GM21360 (cell line): ENCODE data around the gene ASPHD2.
"Not testable (repeated sequence)": the region's sequence is repeated elsewhere in the genome, so short reads cannot be mapped to it uniquely, and the experiment has no call there.

Experiments
- ATAC-seq: cut with Tn5 transposase; IDR thresholded peaks from one replicate; pipeline ENCODE4 v1.9.1; 2021; ENCODE audit warnings: mild to moderate bottlenecking, moderate library complexity; ENCODE audit not compliant: unreplicated experiment

Gene ASPHD2

DNA sequence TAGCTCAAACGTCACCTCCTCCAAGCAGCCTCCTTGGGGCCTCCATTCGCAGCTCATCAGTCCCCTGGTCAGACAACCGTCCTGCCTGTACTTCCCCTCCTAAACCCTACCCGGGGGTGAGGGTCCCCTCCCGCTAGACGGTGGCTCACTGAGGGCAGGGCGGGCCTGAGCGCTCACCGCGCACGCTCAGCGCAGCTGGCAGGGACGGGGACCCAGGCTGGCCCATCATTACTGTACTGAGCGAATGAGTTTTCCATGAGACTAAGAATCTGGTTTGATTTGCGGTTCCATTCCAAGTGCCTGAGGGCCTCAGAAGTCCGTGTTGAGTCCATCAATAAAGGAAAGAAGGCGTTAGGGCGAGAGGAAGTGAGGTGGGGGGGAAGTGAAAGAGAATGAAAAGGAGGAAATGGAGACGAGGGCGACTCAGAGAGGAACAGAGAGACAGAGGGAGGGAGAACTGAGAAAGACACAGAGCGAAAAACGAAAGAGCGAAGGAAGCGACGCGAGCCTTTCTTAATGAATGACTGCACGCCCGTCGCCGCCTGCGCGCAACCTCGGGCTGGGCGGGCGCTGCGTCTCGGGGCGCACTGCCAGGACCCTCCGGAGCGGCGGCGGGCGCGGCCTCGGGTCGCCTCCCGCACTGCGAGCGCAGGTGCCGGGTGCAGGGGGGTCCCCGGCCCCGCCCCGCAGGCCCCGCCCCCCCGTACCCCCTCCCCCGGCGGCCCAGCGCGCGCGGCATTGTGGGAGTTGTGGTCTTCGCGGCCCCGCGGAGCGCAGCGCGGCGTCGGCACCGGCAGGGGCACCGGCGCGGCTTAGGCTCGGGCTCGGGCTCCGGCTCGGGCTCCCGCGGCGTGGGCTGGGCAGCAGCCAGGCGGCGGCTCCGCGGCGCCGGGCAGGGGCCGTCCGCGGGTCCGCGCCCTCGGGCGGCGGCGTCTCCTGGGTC is at the start of gene ASPHD2:
ASPHD2 (plus strand) TSS at position 746 of the 943 bp plus-strand sequence. CDS start 4,356 bp downstream, outside the sequence.
- ATAC-seq, result peak; percentile 54

DNA sequence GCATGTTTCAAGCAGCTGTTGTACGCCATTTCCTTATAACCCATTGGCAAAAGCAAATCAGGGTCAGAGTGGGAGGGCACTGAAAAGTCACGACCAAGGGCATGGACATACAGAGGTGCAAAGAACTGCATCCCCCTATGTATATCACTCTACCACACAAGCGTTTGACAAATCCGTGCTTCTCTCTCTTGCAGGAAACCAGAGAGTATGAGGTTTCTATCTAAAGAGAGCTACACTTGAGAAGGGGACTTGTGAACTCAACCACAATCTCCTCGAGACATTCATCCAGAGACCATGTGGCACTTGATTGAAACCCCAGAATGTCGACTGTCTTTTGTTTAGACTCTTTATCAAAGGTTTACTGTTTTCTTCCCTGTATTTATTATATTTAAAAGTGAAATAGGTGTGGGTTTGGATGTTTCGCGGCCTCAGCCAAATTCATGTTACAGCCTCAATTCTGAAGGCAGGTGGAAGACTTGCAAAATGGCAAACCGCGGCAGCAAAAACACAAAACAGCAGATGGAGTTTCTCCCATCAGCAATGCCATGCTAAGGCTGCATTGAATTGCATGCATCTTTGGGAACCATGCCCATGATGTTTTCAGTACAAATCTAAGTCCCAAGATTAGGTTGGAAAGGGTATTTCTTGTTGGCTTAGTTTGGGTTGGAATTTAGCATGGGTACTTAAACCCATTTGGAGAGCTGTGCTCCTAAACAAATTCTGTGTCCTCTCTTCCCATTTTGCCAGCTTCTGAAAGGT is 48.8 kb upstream of the ASPHD2 start:
- no peak for ATAC-seq

- no peak for ATAC-seq
Measured at GRCh38 chr22:26382782-26383181, 46.3 kb upstream of the ASPHD2 start.

DNA sequence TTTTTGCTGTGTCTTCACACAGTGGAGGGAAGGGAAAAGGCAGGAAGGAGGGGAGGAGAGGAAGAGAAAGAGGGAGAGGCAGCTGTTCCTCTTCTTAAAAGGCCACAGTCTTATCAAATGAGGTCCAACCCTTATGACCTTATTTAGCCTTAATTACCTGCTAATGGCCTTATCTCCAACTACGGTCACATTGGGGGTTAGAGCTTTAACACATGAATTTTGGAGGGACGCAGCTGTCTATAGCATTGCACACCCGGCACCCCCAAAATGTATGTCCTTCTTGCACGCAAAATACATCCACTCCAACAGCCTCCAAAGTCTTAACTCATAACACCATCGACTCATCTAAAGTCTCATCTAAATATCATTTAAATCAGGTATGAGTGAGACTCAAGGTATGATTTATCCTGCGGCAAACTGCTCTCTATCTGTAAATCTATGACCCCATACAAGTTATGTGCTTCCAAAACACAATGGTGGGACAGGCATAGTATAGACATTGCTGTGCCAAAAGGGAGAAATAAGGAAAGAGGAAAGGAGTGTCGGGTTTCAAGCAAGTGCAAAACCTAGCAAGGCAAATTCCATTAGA is 45.0 kb upstream of the ASPHD2 start:
- ATAC-seq, result no peak

GRCh38 chr22:26385164-26385563 is 43.9 kb upstream of the ASPHD2 start:
- ATAC-seq, result no peak

DNA sequence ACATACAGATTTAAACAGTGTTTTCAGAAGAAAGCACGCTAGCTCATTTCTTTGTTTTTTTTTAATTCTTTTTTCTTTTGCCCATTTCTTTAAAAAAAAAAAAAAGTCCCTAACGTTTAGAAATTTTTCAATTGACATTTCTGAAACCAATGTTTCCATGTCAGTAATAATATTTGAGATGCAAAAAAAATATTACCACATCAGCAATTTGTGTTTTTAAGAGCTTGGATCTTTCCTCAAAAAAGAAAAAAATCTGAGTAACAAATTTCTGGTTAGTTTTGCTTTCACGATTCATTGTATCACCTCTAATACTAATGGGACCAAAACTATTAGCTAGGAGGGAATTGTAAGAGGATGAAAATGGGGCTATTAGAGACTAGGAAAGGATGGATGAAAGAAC is 39.9 kb upstream of the ASPHD2 start:
- no peak for ATAC-seq

DNA sequence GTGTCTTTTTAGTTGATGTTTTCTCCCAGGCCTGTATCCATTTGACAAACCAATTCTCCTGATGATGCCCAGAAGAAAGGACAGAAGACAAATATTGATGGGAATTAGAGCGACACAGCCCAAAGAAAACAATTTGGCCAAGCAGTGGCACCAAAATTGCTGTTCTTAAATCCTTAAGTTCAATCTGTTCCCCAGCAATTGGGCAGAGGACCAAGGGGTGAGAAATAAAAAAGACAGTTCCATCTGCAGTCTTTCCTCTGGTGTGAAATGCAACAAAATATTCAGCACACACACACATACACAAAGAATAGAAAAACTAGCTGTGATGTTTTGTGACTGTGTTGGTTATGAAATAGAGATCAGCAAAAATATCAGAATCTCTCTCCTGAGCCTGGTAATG is 38.0 kb upstream of the ASPHD2 start:
- ATAC-seq, result no peak

DNA sequence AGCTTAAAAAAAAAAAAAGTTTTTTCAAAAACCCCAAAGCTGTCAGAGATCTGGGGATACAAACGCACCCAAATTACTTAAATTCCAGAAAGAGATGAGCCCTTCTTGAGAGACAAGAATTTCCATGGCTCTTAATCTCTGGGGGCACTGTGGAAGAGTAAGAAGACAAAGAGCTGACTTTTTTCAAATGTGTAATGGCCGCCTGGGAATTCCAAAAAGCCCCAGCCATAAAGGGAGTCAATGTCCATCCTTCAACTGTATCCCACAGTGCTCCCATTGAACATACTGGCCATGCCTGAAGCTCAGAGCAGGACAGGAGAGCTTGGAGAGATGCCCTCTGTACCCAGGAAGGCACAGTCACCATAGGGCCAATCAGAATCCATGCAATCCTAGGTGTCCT is 37.4 kb upstream of the ASPHD2 start:
- ATAC-seq, result no peak

GRCh38 chr22:26393929-26394328 is 35.1 kb upstream of the ASPHD2 start:
- no peak for ATAC-seq

DNA sequence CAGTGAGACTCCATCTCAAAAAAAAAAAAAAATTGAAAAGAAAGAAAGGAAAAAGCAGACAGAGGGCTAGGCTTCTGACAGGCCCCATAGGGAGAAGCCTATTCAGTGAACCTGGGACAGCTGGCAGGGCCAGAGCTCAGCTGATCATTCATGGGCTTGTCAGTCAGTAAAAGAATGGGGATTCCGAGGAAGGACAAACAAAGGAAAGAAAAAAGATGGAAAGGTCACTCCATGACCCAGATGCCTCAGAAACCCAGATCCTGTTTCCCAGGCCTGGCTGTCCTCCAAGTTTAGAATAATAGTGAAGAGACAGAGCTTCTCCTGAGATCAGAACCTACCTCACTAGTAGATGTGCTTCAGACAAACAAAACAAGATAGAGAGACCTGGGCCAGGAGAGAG is 34.3 kb upstream of the ASPHD2 start:
- no peak for ATAC-seq

DNA sequence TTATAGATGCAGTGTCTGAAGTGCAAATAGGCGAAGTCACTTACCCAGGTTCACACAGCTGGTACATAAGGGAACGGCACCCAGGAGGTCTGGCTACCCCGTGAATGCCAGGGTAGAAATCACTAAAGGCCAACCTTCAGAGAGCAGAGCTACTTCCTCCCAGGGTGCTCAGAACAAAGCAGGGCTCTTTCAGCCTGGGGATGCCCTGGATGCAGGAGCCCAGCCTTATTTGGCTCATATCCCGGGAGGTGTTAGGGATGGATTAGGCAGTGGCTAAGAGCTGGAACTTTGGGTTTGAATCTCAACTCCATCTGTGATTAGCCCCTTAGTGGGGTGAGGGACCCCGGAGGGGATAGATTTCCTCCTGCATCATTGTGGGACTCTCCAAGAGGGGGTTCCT is 33.1 kb upstream of the ASPHD2 start:
- ATAC-seq, result no peak

DNA sequence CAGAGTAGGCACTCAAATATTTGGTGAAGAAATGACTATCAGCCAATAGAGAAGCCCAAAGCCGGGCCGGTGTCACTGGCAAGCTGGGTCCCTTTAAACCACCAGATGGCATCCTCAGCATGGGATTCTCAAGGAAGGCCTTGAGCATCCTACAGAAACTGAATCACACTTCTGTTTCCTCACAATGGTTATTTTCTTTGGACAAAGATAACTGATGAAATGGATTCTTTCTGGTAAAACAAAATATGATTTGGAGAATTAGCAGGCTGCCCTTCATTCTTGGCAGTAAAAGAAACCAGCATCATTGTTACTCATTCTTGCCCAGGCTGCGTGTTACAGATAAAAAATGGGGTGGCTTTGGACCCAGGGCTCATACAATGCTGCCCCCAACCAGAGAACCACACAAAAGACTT is 30.3 kb upstream of the ASPHD2 start:
- no peak for ATAC-seq

GRCh38 chr22:26399289-26399688 is 29.8 kb upstream of the ASPHD2 start:
- ATAC-seq, result no peak

DNA sequence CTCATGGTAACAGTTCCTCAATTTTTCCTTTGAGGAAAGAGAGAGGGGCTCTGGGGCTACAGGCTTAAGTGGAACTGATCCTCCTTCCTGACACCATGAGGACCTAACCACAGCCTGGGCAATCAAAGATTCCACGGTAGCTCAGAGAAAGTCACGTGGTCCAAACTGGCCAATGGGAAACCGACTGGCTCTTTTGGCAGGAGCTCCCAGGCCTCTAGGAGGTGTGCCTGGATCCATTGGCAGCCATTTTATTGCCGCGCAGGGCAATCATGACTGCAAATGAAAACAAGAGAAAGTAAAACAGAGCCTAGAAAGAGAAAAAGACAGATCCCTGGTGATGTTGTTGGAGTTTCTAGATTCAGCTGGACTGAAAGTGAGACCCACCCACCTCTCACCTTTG is 27.3 kb upstream of the ASPHD2 start:
- no peak for ATAC-seq

DNA sequence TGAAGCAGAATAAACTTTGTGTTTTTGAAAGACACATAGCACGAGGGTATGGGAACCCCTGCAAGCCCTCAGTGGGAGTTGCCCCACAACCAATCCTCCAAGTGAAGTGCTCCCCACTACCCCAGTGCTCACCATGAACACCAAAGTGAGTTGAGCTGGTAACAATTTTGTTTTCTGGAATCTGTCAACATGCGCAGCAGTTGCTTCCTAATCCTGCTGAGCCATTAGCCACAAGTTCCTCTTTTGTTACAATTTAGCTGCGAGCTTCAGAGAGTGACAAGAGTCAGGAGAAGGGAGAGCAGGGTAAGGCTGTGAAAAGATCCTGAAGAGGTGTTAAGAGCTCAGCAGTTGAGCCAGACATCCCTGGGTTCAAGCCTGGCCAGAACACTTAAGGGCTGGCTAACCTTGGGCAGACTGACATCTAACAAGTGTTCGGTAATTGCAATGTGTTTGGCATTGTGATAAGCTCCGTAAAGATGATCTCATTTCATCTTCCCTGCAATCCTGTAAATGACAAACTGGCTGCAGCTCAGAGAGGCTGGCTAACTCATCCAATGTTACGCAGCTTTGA is 24.1 kb upstream of the ASPHD2 start:
- no peak for ATAC-seq

- ATAC-seq, result no peak
Measured at GRCh38 chr22:26406118-26406517, 22.9 kb upstream of the ASPHD2 start.

DNA sequence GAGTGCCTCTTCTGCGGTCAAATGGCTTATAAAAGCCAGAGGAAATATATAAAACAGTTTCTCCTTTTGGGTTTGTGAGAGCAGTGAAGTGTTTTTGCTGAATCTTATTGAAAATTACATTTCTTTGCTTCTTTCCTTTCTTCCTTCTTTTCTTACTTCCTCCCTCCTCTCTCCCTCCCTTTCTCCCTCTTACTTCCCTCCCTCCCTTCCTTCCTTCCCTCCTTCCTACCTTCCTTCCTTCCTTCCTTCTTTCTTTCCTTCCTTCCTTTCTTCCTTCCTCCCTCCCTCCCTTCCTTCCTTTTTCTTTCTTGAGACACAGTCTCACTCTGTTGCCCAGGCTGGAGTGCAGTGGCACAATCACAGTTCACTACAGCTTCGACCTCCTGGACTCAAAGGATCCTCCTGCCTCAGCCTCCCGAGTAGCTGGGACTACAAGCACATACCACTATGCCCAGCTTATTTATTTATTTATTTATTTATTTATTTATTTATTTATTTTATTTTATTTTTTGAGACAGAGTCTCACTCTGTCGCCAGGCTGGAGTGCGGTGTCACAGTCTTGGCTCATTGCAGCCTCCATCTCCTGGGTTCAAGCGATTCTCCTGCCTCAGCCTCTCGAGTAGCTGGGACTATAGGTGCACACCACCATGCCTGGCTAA is 20.4 kb upstream of the ASPHD2 start:
- not testable (repeated sequence) for ATAC-seq

- ATAC-seq, result no peak
Measured at GRCh38 chr22:26409719-26410335, 19.2 kb upstream of the ASPHD2 start.

GRCh38 chr22:26410386-26410785 is 18.7 kb upstream of the ASPHD2 start:
- ATAC-seq, result no peak

- no peak for ATAC-seq
Measured at GRCh38 chr22:26414347-26414746, 14.7 kb upstream of the ASPHD2 start.
